Upper lobe of left lung (tissue), 6 donors: Measurements from ENCODE around the gene SLC25A20. TPM values are rescaled to one million over a fixed set of nuclear protein-coding genes. Genes with fewer than 3 reads are reported as not detected.

Experiments
- ATAC-seq, 2 donors: fragments of 200-7000 bp; cut with Tn5 transposase; one replicate each; pipeline ENCODE4 v1.9.1; 2022; ENCODE audit warnings: mild to moderate bottlenecking in 2 of 2, moderate library complexity in 2 of 2; ENCODE audit not compliant: low FRiP score in 2 of 2
- DNase-seq, 2 donors: peaks; one replicate each; pipeline ENCODE4 v3.0.0-alpha.2; 2019 to 2020
- H3K27ac ChIP-seq, 4 donors: fragments of 200-600 bp; sonication (generic); one replicate each; pipeline ENCODE4 v1.5.1; 2016 to 2019
- H3K27me3 ChIP-seq, 4 donors: fragments of 200-600 bp; sonication (generic); one replicate each; pipeline ENCODE4 v1.5.1; 2017 to 2019
- H3K36me3 ChIP-seq, 4 donors: fragments of 200-600 bp; sonication (generic); one replicate each; pipeline ENCODE4 v1.5.1; 2016 to 2019
- H3K4me1 ChIP-seq, 4 donors: fragments of 200-600 bp; sonication (generic); one replicate each; pipeline ENCODE4 v1.5.1; 2018 to 2019
- H3K4me3 ChIP-seq, 4 donors: fragments of 200-600 bp; sonication (generic); one replicate each; pipeline ENCODE4 v1.5.1; 2017 to 2019; ENCODE audit warnings: mild to moderate bottlenecking in 2 of 4, moderate library complexity in 1 of 4
- H3K9me3 ChIP-seq, 4 donors: fragments of 200-600 bp; sonication (generic); one replicate each; pipeline ENCODE4 v1.5.1; 2018 to 2019
- CTCF ChIP-seq, 6 experiments: fragments of 450-650 bp in 4 of 6; fragments of 200-600 bp in 2 of 6; sonication (generic) in 2 of 6; IDR thresholded peaks; one replicate each; pipeline ENCODE4 v1.5.1; 2016 to 2019; ENCODE audit warnings: antibody characterized with exemption in 6 of 6
- EP300 ChIP-seq, 4 donors: sonication (generic); formaldehyde crosslinking; IDR thresholded peaks; one replicate each; pipeline ENCODE4 v1.5.1; 2017; ENCODE audit warnings: antibody characterized with exemption in 4 of 4, control low read depth in 2 of 4
- POLR2A ChIP-seq, 4 donors: fragments of 450-650 bp; IDR thresholded peaks; one replicate each; pipeline ENCODE4 v1.5.1; 2016 to 2017; ENCODE audit warnings: antibody characterized with exemption in 4 of 4, mild to moderate bottlenecking in 2 of 4
- POLR2AphosphoS5 ChIP-seq, 2 donors: sonication (generic); formaldehyde crosslinking; IDR thresholded peaks; one replicate each; pipeline ENCODE4 v1.5.1; 2017; ENCODE audit warnings: antibody characterized with exemption in 2 of 2
- WGBS, 2 donors: methylation state at CpG; one replicate each; pipeline ENCODE4 v1.1.5; 2017 to 2018; 5-methylcytosine and 5-hydroxymethylcytosine counted together
- total RNA-seq, 6 donors: library from RNA; depleted of rRNA in 4 of 6; stranded (reverse); fragments of >200 nt in 4 of 6; gene quantifications; one replicate each; pipeline versions ENCODE4 v1.1.0 to v1.2.1, GENCODE V29; 2016 to 2021
- donor health status: DM: no; HTN: no; CAD: no; lungs with moderate emphysema.
- donor health status: DM: no; HTN: yes; CAD: no; lungs with severe emphysema.

Gene SLC25A20
- total RNA-seq, 6 donors from 2014 or later, result 15.1 to 32.7 (median 19.2) TPM

GRCh38 chr3:48820612-48821324 is 77.9 kb downstream of the SLC25A20 start:
- WGBS, 2 donors, result 83 to 84% methylated on average over 2 of the region's 2 CpGs
- Histone ChIP-seq H3K36me3 (no peaks in the 10 kb centered on the region), H3K4me1 (peaks cover 0 to 10% (median 5%) of the 10 kb centered on the region in 4 donors), H3K4me3 (no peak overlapping the region), H3K27me3 (no peaks in the 10 kb centered on the region), H3K9me3 (no peaks in the 10 kb centered on the region), H3K27ac (no peak overlapping the region)
- DNase-seq, result no peak
- ATAC-seq, result peak in 1 of 2 donors; percentile 36
- TF ChIP-seq POLR2A (IDR thresholded peaks at IDR 0.05) (no peak), CTCF (IDR thresholded peaks at IDR 0.05) (no peak), POLR2AphosphoS5 (IDR thresholded peaks at IDR 0.05) (no peak), EP300 (IDR thresholded peaks at IDR 0.05) (no peak)

GRCh38 chr3:48819234-48820221 is 79.2 kb downstream of the SLC25A20 start:
- ATAC-seq, result no peak
- no peak overlapping the region for H3K4me3 ChIP-seq
- no peaks in the 10 kb centered on the region for H3K27me3 ChIP-seq
- peaks cover 0 to 10% (median 5%) of the 10 kb centered on the region in 4 donors for H3K4me1 ChIP-seq
- 96 to 99% methylated on average over 7 of the region's 7 CpGs for WGBS, 2 donors
- H3K27ac ChIP-seq, result no peak overlapping the region
- no peak for DNase-seq
- H3K9me3 ChIP-seq, result no peaks in the 10 kb centered on the region
- TF ChIP-seq POLR2A (IDR thresholded peaks at IDR 0.05), result no peak
- TF ChIP-seq CTCF (IDR thresholded peaks at IDR 0.05), result no peak
- TF ChIP-seq POLR2AphosphoS5 (IDR thresholded peaks at IDR 0.05), result no peak
- TF ChIP-seq EP300 (IDR thresholded peaks at IDR 0.05), result no peak
- H3K36me3 ChIP-seq, result no peaks in the 10 kb centered on the region

GRCh38 chr3:48811524-48811923 is 87.2 kb downstream of the SLC25A20 start:
- TF ChIP-seq EP300 (IDR thresholded peaks at IDR 0.05) (no peak), CTCF (IDR thresholded peaks at IDR 0.05) (no peak), POLR2AphosphoS5 (IDR thresholded peaks at IDR 0.05) (no peak), POLR2A (IDR thresholded peaks at IDR 0.05) (no peak)
- WGBS, 2 donors, result 85 to 96% methylated on average over 3 of the region's 3 CpGs
- peaks cover 0 to 2% (median 0%) of the 10 kb centered on the region in 4 donors for H3K4me1 ChIP-seq
- H3K27me3 ChIP-seq, result no peaks in the 10 kb centered on the region
- DNase-seq (no peak), ATAC-seq (no peak)
- H3K27ac ChIP-seq, result no peak overlapping the region
- H3K36me3 ChIP-seq, result no peaks in the 10 kb centered on the region
- H3K4me3 ChIP-seq, result no peak overlapping the region
- H3K9me3 ChIP-seq, result no peaks in the 10 kb centered on the region

Other genes starting within 250 kb of the SLC25A20 start
- 10 to 100 TPM in 1 of 6 donors, 1 to 10 TPM in 4, under 1 TPM in 1; 0.76 to 10.5 (median 1.5) TPM for gene CELSR3, start 236.0 kb downstream of the SLC25A20 start, total RNA-seq
- gene NCKIPSD, start 213.0 kb downstream of the SLC25A20 start, total RNA-seq, result 10 to 100 TPM; 17.8 to 55.5 (median 21.8) TPM
- gene IP6K2, start 181.7 kb downstream of the SLC25A20 start, total RNA-seq, result 100 to 1,000 TPM in 1 of 6 donors, 10 to 100 TPM in 5; 53.3 to 106 (median 65.4) TPM
- gene PRKAR2A, start 51.0 kb downstream of the SLC25A20 start, total RNA-seq, result 10 to 100 TPM; 13.0 to 62.3 (median 31.4) TPM
- 100 to 1,000 TPM in 2 of 6 donors, 10 to 100 TPM in 4; 81.2 to 190 (median 91.0) TPM for gene ARIH2, start 20.0 kb upstream of the SLC25A20 start, total RNA-seq
- 100 to 1,000 TPM in 1 of 6 donors, 10 to 100 TPM in 5; 44.2 to 184 (median 69.9) TPM for gene P4HTM, start 91.4 kb upstream of the SLC25A20 start, total RNA-seq
- 100 to 1,000 TPM; 100 to 279 (median 123) TPM for gene WDR6, start 108.5 kb upstream of the SLC25A20 start, total RNA-seq
- 10 to 100 TPM; 28.5 to 67.1 (median 35.7) TPM for gene DALRD3, start 119.7 kb upstream of the SLC25A20 start, total RNA-seq
- 100 to 1,000 TPM in 3 of 6 donors, 10 to 100 TPM in 3; 75.4 to 166 (median 101) TPM for gene NDUFAF3, start 123.2 kb upstream of the SLC25A20 start, total RNA-seq
- gene IMPDH2, start 130.5 kb upstream of the SLC25A20 start, total RNA-seq, result 100 to 1,000 TPM in 3 of 6 donors, 10 to 100 TPM in 3; 67.1 to 142 (median 97.3) TPM
- gene QRICH1, start 195.2 kb upstream of the SLC25A20 start, total RNA-seq, result 100 to 1,000 TPM in 1 of 6 donors, 10 to 100 TPM in 5; 65.6 to 145 (median 74.2) TPM
- gene QARS1, start 205.9 kb upstream of the SLC25A20 start, total RNA-seq, result 100 to 1,000 TPM; 143 to 256 (median 191) TPM
- gene USP19, start 221.9 kb upstream of the SLC25A20 start, total RNA-seq, result 10 to 100 TPM; 42.6 to 76.4 (median 57.2) TPM
- gene LAMB2, start 234.2 kb upstream of the SLC25A20 start, total RNA-seq, result 100 to 1,000 TPM; 349 to 904 (median 555) TPM